Loucy (cell line): Measurements from ENCODE around the gene IL17F.

Experiments used
- CTCF ChIP-seq: fragments of 200-600 bp; sonication (generic); conservative IDR thresholded peaks from 2 replicates; pipeline ENCODE4 v1.5.1; 2014; ENCODE audit warnings: mild to moderate bottlenecking, antibody characterized with exemption, low read length
- EZH2phosphoT487 ChIP-seq: fragments of 200-600 bp; IDR thresholded peaks from 2 replicates; pipeline ENCODE4 v1.6.1; 2018; ENCODE audit warnings: antibody characterized with exemption, mild to moderate bottlenecking, moderate library complexity, borderline replicate concordance

DNA sequence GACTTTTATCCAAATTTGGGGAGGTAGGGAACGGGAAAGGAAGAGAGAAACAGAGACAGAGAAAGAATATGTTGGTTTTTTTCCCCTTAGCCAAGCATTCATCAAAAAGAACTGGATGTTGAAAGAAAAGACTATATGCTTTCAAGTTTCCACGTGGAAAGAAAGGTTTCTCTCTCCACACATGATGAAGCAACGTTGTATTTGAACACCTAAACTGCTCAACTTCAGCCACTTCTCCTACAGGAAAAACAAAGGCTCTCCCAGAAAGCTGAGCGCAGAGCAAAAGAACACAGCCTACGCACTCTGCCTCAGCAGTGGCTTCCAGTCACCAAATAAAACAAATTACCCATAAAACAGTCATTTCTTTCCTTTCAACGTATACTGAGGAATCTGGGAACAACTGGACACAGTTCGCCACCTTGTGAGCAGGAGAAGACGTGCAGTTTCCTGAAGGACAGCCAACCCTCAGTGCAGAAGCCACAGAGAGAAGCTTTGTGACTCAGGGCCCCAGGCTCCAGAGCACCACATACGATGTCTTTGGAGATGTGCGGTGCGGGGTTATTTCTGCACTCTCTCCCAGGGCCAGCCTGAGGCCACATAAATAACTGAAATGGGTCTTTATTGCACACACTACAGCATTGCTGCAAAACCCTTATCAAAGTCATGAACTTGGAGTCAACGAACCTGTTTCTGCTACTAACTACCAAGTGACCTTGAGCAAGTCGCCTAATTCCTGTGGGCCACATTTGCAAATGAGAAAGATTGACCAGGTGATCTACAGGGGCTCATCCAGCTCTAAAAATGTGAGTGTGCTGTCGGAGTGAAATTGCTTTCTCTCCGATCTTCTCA, 10.1 kb downstream of the IL17F start:
- peak; percentile 74 for TF ChIP-seq CTCF
- TF ChIP-seq EZH2phosphoT487: no peak
